Loucy (cell line): ENCODE measurements around the gene DPYSL3.

Experiments
- EZH2phosphoT487 ChIP-seq: fragments of 200-600 bp; IDR thresholded peaks from 2 replicates; pipeline ENCODE4 v1.6.1; 2018; ENCODE audit warnings: antibody characterized with exemption, mild to moderate bottlenecking, moderate library complexity, borderline replicate concordance
- TF ChIP-seq, protein P1 (sequence below): fragments of 200-600 bp; sonication (generic); conservative IDR thresholded peaks from 2 replicates; pipeline ENCODE4 v1.5.1; 2014; ENCODE audit warnings: mild to moderate bottlenecking, antibody characterized with exemption, low read length

DNA sequence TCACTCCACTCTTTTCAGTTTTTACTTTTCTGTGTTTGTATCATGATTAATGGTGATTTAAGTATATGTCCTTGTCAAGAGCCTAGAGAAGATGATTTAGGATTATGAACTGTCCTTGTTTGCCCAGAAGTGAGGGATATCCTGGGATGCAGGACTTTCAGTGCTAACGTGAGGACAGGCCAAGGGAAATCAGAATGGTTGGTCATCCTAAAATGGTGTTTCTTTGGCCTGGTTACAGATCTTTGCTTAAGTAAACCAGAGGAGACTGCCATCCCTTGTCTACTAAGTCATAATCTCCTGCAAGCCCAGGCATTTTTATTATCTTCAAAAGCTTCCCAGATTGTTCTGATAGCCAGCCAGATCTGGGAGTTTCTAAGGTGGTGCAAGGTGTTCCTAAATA lies 22.3 kb upstream of the DPYSL3 start:
- TF ChIP-seq, protein P1, sequence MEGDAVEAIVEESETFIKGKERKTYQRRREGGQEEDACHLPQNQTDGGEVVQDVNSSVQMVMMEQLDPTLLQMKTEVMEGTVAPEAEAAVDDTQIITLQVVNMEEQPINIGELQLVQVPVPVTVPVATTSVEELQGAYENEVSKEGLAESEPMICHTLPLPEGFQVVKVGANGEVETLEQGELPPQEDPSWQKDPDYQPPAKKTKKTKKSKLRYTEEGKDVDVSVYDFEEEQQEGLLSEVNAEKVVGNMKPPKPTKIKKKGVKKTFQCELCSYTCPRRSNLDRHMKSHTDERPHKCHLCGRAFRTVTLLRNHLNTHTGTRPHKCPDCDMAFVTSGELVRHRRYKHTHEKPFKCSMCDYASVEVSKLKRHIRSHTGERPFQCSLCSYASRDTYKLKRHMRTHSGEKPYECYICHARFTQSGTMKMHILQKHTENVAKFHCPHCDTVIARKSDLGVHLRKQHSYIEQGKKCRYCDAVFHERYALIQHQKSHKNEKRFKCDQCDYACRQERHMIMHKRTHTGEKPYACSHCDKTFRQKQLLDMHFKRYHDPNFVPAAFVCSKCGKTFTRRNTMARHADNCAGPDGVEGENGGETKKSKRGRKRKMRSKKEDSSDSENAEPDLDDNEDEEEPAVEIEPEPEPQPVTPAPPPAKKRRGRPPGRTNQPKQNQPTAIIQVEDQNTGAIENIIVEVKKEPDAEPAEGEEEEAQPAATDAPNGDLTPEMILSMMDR = no peak
- TF ChIP-seq EZH2phosphoT487 = no peak
